ENCODE results near the gene KIAA1755.

The KIAA1755 gene

GRCh38 chr20:38237381-38237780, 23.2 kb downstream of the KIAA1755 start:
- H3K27ac Mint-ChIP-seq = no peak overlapping the region

GRCh38 chr20:38231531-38232121, 28.9 kb downstream of the KIAA1755 start:
- Mint-ChIP-seq H3K27me3 (ENCODE audit: low read depth) (no peaks in the 10 kb centered on the region), H3K4me1 (peaks cover 6% of the 10 kb centered on the region), H3K27ac (peak overlapping the region in 2 of 3 experiments; percentile 29 to 44), H3K36me3 (ENCODE audit: low read depth) (no peaks in the 10 kb centered on the region), H3K9me3 (no peaks in the 10 kb centered on the region), H3K4me3 (no peak overlapping the region)
- no peak for TF ChIP-seq CTCF (IDR thresholded peaks at IDR 0.05; ENCODE audit: unreplicated experiment in 3 of 3)

More at GRCh38 chr20:38237381-38237780, 23.2 kb downstream of the KIAA1755 start:
- Mint-ChIP-seq H3K4me1 (peaks cover 10% of the 10 kb centered on the region), H3K27me3 (ENCODE audit: low read depth) (peaks cover 7% of the 10 kb centered on the region), H3K4me3 (no peak overlapping the region), H3K36me3 (ENCODE audit: low read depth) (peaks cover 5% of the 10 kb centered on the region), H3K9me3 (peaks cover 8% of the 10 kb centered on the region)
- no peak for TF ChIP-seq CTCF (IDR thresholded peaks at IDR 0.05; ENCODE audit: unreplicated experiment in 3 of 3)

- H3K36me3 Mint-ChIP-seq (ENCODE audit: low read depth) = no peaks in the 10 kb centered on the region
- no peak overlapping the region for H3K4me3 Mint-ChIP-seq
- no peaks in the 10 kb centered on the region for H3K9me3 Mint-ChIP-seq
Measured at GRCh38 chr20:38230957-38231526, 29.5 kb downstream of the KIAA1755 start.

GRCh38 chr20:38230253-38230551, 30.3 kb downstream of the KIAA1755 start:
- Mint-ChIP-seq H3K4me1 (peaks cover 6% of the 10 kb centered on the region), H3K4me3 (no peak overlapping the region), H3K27me3 (ENCODE audit: low read depth) (no peaks in the 10 kb centered on the region), H3K27ac (no peak overlapping the region), H3K9me3 (no peaks in the 10 kb centered on the region), H3K36me3 (ENCODE audit: low read depth) (no peaks in the 10 kb centered on the region)
- no peak for TF ChIP-seq CTCF (IDR thresholded peaks at IDR 0.05; ENCODE audit: unreplicated experiment in 3 of 3)

More at GRCh38 chr20:38230957-38231526, 29.5 kb downstream of the KIAA1755 start:
- TF ChIP-seq CTCF (IDR thresholded peaks at IDR 0.05; ENCODE audit: unreplicated experiment in 3 of 3) = no peak
- peak overlapping the region in 2 of 3 experiments; percentile 29 to 44 for H3K27ac Mint-ChIP-seq
- no peaks in the 10 kb centered on the region for H3K27me3 Mint-ChIP-seq (ENCODE audit: low read depth)
- H3K4me1 Mint-ChIP-seq = peaks cover 6% of the 10 kb centered on the region

- no peak overlapping the region for H3K4me3 Mint-ChIP-seq
- H3K27me3 Mint-ChIP-seq (ENCODE audit: low read depth) = no peaks in the 10 kb centered on the region
- TF ChIP-seq CTCF (IDR thresholded peaks at IDR 0.05; ENCODE audit: unreplicated experiment in 3 of 3) = peak; percentile 36 to 54 (median 46)
- no peak overlapping the region for H3K27ac Mint-ChIP-seq
- H3K36me3 Mint-ChIP-seq (ENCODE audit: low read depth) = no peaks in the 10 kb centered on the region
- peaks cover 6% of the 10 kb centered on the region for H3K4me1 Mint-ChIP-seq
- no peaks in the 10 kb centered on the region for H3K9me3 Mint-ChIP-seq
Measured at GRCh38 chr20:38229376-38230252, 30.9 kb downstream of the KIAA1755 start.
